GM18507 (cell line): ENCODE measurements around the gene CHADL.
A peak's percentile ranks its signal among the peaks of the same experiment; 100 is the strongest.
"Not testable (repeated sequence)": the region's sequence is repeated elsewhere in the genome, so short reads cannot be mapped to it uniquely, and the experiment has no call there.

Experiments used
- DNase-seq: peaks from one replicate; pipeline ENCODE4 v3.0.0; 2011; ENCODE audit warnings: low read depth; ENCODE audit not compliant: insufficient read length; ENCODE audit errors: extremely low spot score
- FAIRE-seq: peaks from 2 replicates; lab custom pipeline; 2011; peaks lifted over from hg19 to GRCh38; lab: Jason Lieb, UNC

Gene CHADL

GRCh38 chr22:41240377-41241132 lies at the start of gene CHADL:
TSS of gene CHADL (minus strand) at chr22:41240931. CDS start at chr22:41240881, 50 bp downstream.
- FAIRE-seq (no peak), DNase-seq (no peak)

GRCh38 chr22:41289671-41290070 lies 48.9 kb upstream of the CHADL start:
- DNase-seq (no peak), FAIRE-seq (no peak)

GRCh38 chr22:41288245-41288946 lies 47.7 kb upstream of the CHADL start:
- no peak for DNase-seq
- no peak for FAIRE-seq

- DNase-seq (no peak), FAIRE-seq (no peak)
These were observed 45.9 kb upstream of the CHADL start for GRCh38 chr22:41286639-41287091.

- DNase-seq (peak; percentile 95), FAIRE-seq (peak; percentile 100)
These were observed 45.3 kb upstream of the CHADL start, which contains the start of gene RANGAP1 for GRCh38 chr22:41285820-41286638. TSS of gene RANGAP1 (minus strand) at chr22:41286187. CDS start at chr22:41281044, 5,143 bp downstream.

GRCh38 chr22:41285441-41285819 lies 44.7 kb upstream of the CHADL start:
- DNase-seq (no peak), FAIRE-seq (no peak)

- FAIRE-seq = no peak
- no peak for DNase-seq
These were observed 43.7 kb upstream of the CHADL start for GRCh38 chr22:41284465-41284864.

- no peak for FAIRE-seq
These were observed 40.1 kb upstream of the CHADL start for GRCh38 chr22:41280854-41281253.

GRCh38 chr22:41280065-41280464 lies 39.3 kb upstream of the CHADL start:
- DNase-seq (no peak), FAIRE-seq (no peak)

More at GRCh38 chr22:41280854-41281253, 40.1 kb upstream of the CHADL start:
- no peak for DNase-seq

GRCh38 chr22:41274856-41275255 lies 34.1 kb upstream of the CHADL start:
- FAIRE-seq (no peak), DNase-seq (no peak)

- FAIRE-seq (no peak), DNase-seq (no peak)
These were observed 32.4 kb upstream of the CHADL start for GRCh38 chr22:41273128-41273527.

GRCh38 chr22:41271787-41272186 lies 31.1 kb upstream of the CHADL start:
- DNase-seq (no peak), FAIRE-seq (no peak)

GRCh38 chr22:41267958-41268357 lies 27.2 kb upstream of the CHADL start:
- FAIRE-seq (no peak), DNase-seq (no peak)

GRCh38 chr22:41264408-41264941 lies 23.7 kb upstream of the CHADL start:
- DNase-seq = no peak
- FAIRE-seq = no peak

GRCh38 chr22:41263704-41264103 lies 23.0 kb upstream of the CHADL start:
- DNase-seq (no peak), FAIRE-seq (no peak)

- DNase-seq = no peak
- FAIRE-seq = no peak
These were observed 21.6 kb upstream of the CHADL start for GRCh38 chr22:41262250-41262765.

- DNase-seq = no peak
- no peak for FAIRE-seq
These were observed 21.0 kb upstream of the CHADL start for GRCh38 chr22:41261541-41262249.

GRCh38 chr22:41260871-41261270 lies 20.1 kb upstream of the CHADL start:
- FAIRE-seq = no peak
- DNase-seq = no peak

GRCh38 chr22:41259756-41260155 lies 19.0 kb upstream of the CHADL start:
- not testable (repeated sequence) for DNase-seq, FAIRE-seq
